ENCODE data around the gene BCAS1.

DNA sequence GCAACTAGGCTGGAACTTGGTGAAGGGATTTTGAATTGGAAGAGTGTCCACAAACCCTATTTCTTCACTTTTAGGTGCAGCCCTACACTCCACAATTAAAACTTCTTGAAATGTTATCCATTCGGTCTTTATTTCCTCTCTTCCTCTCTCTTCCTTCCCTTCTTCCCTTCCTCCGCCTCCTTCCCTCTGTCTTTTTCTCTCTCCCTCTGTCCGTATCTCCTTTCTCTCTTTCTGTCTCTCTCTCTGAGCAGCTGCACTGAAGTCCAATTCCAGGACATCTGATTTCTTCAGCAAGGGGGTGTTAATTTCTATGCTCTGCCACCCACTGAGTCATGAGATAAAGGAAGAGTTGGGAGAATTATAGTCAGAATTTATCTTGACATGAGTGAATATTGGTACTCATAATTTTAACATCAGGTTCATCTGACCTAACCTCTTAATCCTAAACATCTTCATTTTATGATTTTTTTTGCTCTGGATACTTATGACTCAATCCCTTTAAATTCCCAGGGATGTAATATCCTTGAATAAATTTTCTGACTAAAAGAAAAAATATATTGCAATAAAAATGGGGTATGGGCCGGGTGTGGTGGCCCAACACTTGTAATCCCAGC lies 84.2 kb downstream of the BCAS1 start:
- TF ChIP-seq POLR2A (IDR thresholded peaks at IDR 0.05; ENCODE audit: low read depth, low read length): no peak
- TF ChIP-seq POLR2AphosphoS5 (IDR thresholded peaks at IDR 0.05; ENCODE audit: low read depth, low read length): no peak
- no peak for TF ChIP-seq TAF1 (IDR thresholded peaks at IDR 0.05; ENCODE audit: borderline replicate concordance, low read depth, low read length)

Data from GM12892 (cell line).